GM21515 (cell line): Measurements from ENCODE around the gene NCAN.
"Not testable (repeated sequence)": the region's sequence is repeated elsewhere in the genome, so short reads cannot be mapped to it uniquely, and the experiment has no call there.

ENCODE experiments used
- ATAC-seq: cut with Tn5 transposase; IDR thresholded peaks from one replicate; pipeline ENCODE4 v1.9.1; 2021; ENCODE audit not compliant: unreplicated experiment

NCAN gene

GRCh38 chr19:19192910-19193423 is 18.8 kb upstream of the NCAN start:
- ATAC-seq, result no peak

- ATAC-seq, result no peak
These were observed 17.8 kb upstream of the NCAN start for GRCh38 chr19:19193926-19194325.

- no peak for ATAC-seq
These were observed 9.8 kb upstream of the NCAN start for GRCh38 chr19:19201697-19202630.

- ATAC-seq, result no peak
These were observed 9.1 kb upstream of the NCAN start for GRCh38 chr19:19202707-19203011.

GRCh38 chr19:19203012-19203856 is 8.5 kb upstream of the NCAN start, which contains the start of gene NR2C2AP:
NR2C2AP (minus strand) TSS chr19:19203414; CDS start chr19:19203060, 354 bp downstream.
- ATAC-seq, result no peak

- no peak for ATAC-seq
These were observed 7.6 kb upstream of the NCAN start for GRCh38 chr19:19204181-19204580.

GRCh38 chr19:19205416-19206410 is 6.0 kb upstream of the NCAN start:
- ATAC-seq, result no peak

- no peak for ATAC-seq
These were observed 4.8 kb upstream of the NCAN start for GRCh38 chr19:19206938-19207337.

- ATAC-seq, result no peak
These were observed 3.9 kb upstream of the NCAN start for GRCh38 chr19:19207637-19208572.

- no peak for ATAC-seq
These were observed 2.4 kb upstream of the NCAN start for GRCh38 chr19:19209372-19209771.

GRCh38 chr19:19212916-19213315 is 1.2 kb downstream of the NCAN start:
- ATAC-seq, result no peak

GRCh38 chr19:19213426-19214158 is 1.8 kb downstream of the NCAN start:
- ATAC-seq, result no peak

- no peak for ATAC-seq
These were observed 2.4 kb downstream of the NCAN start for GRCh38 chr19:19214159-19214490.

GRCh38 chr19:19214892-19215291 is 3.1 kb downstream of the NCAN start:
- no peak for ATAC-seq

GRCh38 chr19:19215792-19216191 is 4.0 kb downstream of the NCAN start:
- ATAC-seq, result no peak

- no peak for ATAC-seq
These were observed 5.3 kb downstream of the NCAN start for GRCh38 chr19:19217099-19217498.

- no peak for ATAC-seq
These were observed 7.2 kb downstream of the NCAN start for GRCh38 chr19:19218911-19219310.

- ATAC-seq, result not testable (repeated sequence)
These were observed 9.2 kb downstream of the NCAN start for GRCh38 chr19:19221000-19221399.

- ATAC-seq, result no peak
These were observed 11.3 kb downstream of the NCAN start for GRCh38 chr19:19223060-19223459.
